ENCODE data around the gene C19orf38. TPM values are rescaled to one million over a fixed set of nuclear protein-coding genes. Genes with fewer than 3 reads are reported as not detected.

Gene C19orf38
- total RNA-seq, 2 donors from 2014 or later: 2.0 to 2.3 TPM

GRCh38 chr19:10891405-10892086 lies 43.3 kb downstream of the C19orf38 start:
- intact Hi-C loops (cut with DNase I): no loop called here
- DNase-seq (ENCODE audit: low spot score): no peak

GRCh38 chr19:10892256-10892655 lies 44.0 kb downstream of the C19orf38 start:
- intact Hi-C loops (cut with DNase I): no loop called here
- DNase-seq (ENCODE audit: low spot score): no peak

- DNase-seq (ENCODE audit: low spot score): no peak
- intact Hi-C loops (cut with DNase I): no loop called here
These were observed 46.6 kb downstream of the C19orf38 start for GRCh38 chr19:10894911-10895213.

- no peak for DNase-seq (ENCODE audit: low spot score)
- intact Hi-C loops (cut with DNase I): no loop called here
These were observed 47.1 kb downstream of the C19orf38 start for GRCh38 chr19:10895363-10895762.

GRCh38 chr19:10895920-10896319 lies 47.7 kb downstream of the C19orf38 start:
- no peak for DNase-seq (ENCODE audit: low spot score)
- intact Hi-C loops (cut with DNase I): loop anchor here in 1 of 2 donors (1.0 kb wide), 1 partner anchor 76 kb away; no protein-coding TSS in a partner anchor

GRCh38 chr19:10896851-10897526 lies 48.8 kb downstream of the C19orf38 start:
- intact Hi-C loops (cut with DNase I): loop anchor here in 1 of 2 donors (1.0 kb wide), 1 partner anchor 75 kb away; no protein-coding TSS in a partner anchor
- DNase-seq (ENCODE audit: low spot score): no peak

GRCh38 chr19:10898633-10899032 lies 50.4 kb downstream of the C19orf38 start:
- no peak for DNase-seq (ENCODE audit: low spot score)

GRCh38 chr19:10899151-10899653 lies 51.0 kb downstream of the C19orf38 start:
- DNase-seq (ENCODE audit: low spot score): no peak
- intact Hi-C loops (cut with DNase I): no loop called here

More at GRCh38 chr19:10898633-10899032, 50.4 kb downstream of the C19orf38 start:
- intact Hi-C loops (cut with DNase I): no loop called here

- intact Hi-C loops (cut with DNase I): no loop called here
- DNase-seq (ENCODE audit: low spot score): no peak
These were observed 59.7 kb downstream of the C19orf38 start for GRCh38 chr19:10907925-10908324.

GRCh38 chr19:10908380-10908960 lies 60.3 kb downstream of the C19orf38 start:
- no peak for DNase-seq (ENCODE audit: low spot score)
- intact Hi-C loops (cut with DNase I): no loop called here

- no peak for DNase-seq (ENCODE audit: low spot score)
- intact Hi-C loops (cut with DNase I): no loop called here
These were observed 63.6 kb downstream of the C19orf38 start for GRCh38 chr19:10911579-10912363.

- intact Hi-C loops (cut with DNase I): no loop called here
- DNase-seq (ENCODE audit: low spot score): no peak
These were observed 64.4 kb downstream of the C19orf38 start for GRCh38 chr19:10912619-10913018.

- DNase-seq (ENCODE audit: low spot score): no peak
- intact Hi-C loops (cut with DNase I): no loop called here
These were observed 65.6 kb downstream of the C19orf38 start for GRCh38 chr19:10913716-10914340.

GRCh38 chr19:10915130-10916091 lies 67.2 kb downstream of the C19orf38 start:
- DNase-seq (ENCODE audit: low spot score): peak; percentile 80
- intact Hi-C loops (cut with DNase I): loop anchor here in 1 of 2 donors (5.0 kb wide), 1 partner anchor 33 kb away; no protein-coding TSS in a partner anchor

GRCh38 chr19:10916602-10917001 lies 68.4 kb downstream of the C19orf38 start:
- intact Hi-C loops (cut with DNase I): loop anchor here in 1 of 2 donors (5.0 kb wide), 1 partner anchor 34 kb away; no protein-coding TSS in a partner anchor
- peak; percentile 76 for DNase-seq (ENCODE audit: low spot score)

- no peak for DNase-seq (ENCODE audit: low spot score)
- intact Hi-C loops (cut with DNase I): loop anchor here in 1 of 2 donors (5.0 kb wide), 1 partner anchor 36 kb away; no protein-coding TSS in a partner anchor
These were observed 70.1 kb downstream of the C19orf38 start for GRCh38 chr19:10918359-10918758.

Measured in posterior vena cava (tissue), 2 donors.